HPDE6-E6E7 (cell line): Measurements from ENCODE around the gene RGS1.

Source experiments
- DNase-seq: peaks from one replicate; pipeline ENCODE4 v3.0.0; 2011; ENCODE audit warnings: missing footprints; ENCODE audit errors: extremely low spot score

The RGS1 gene

GRCh38 chr1:192620071-192620635, 44.6 kb downstream of the RGS1 start:
- DNase-seq = no peak

GRCh38 chr1:192626366-192627179, 51.0 kb downstream of the RGS1 start:
- DNase-seq = no peak

- DNase-seq = no peak
These were observed 52.3 kb downstream of the RGS1 start for GRCh38 chr1:192627901-192628300.

- DNase-seq = no peak
These were observed 53.0 kb downstream of the RGS1 start for GRCh38 chr1:192628396-192629057.

GRCh38 chr1:192629612-192630011, 54.0 kb downstream of the RGS1 start:
- no peak for DNase-seq
